B cell (primary cell): ENCODE measurements around the gene RNH1. TPM values are rescaled to one million over a fixed set of nuclear protein-coding genes. Genes with fewer than 3 reads are reported as not detected.

ENCODE experiments used
- ATAC-seq: fragments of 200-7000 bp; cut with Tn5 transposase; one replicate; pipeline ENCODE4 v1.10.0; 2021; ENCODE audit warnings: low read depth, mild to moderate bottlenecking, moderate number of reproducible peaks, moderate library complexity
- CTCF ChIA-PET: fragments of 350-600 bp; sonication (Branson Sonifier 250); formaldehyde crosslinking; loops from one replicate; lab custom pipeline; 2021; ENCODE audit warnings: antibody characterized with exemption, inconsistent platforms; lab: Charles Lee
- POLR2A ChIA-PET: fragments of 350-600 bp; sonication (Branson Sonifier 250); formaldehyde crosslinking; loops from one replicate; lab custom pipeline; 2021; ENCODE audit warnings: antibody characterized with exemption; lab: Charles Lee
- DNase-seq: peaks from one replicate; pipeline ENCODE4 v3.0.0; 2013
- H2AFZ ChIP-seq: 2 replicates; pipeline ENCODE4 v1.6.1; 2012; ENCODE audit warnings: mild to moderate bottlenecking, low read depth, low read length; ENCODE audit not compliant: insufficient read depth, poor library complexity, severe bottlenecking
- H3K27ac ChIP-seq, 2 donors: 1 replicate in 1 of 2; 2 replicates in 1 of 2; pipeline ENCODE4 v1.5.1; 2012 to 2013; ENCODE audit warnings: low read length in 2 of 2, mild to moderate bottlenecking in 2 of 2, moderate library complexity in 1 of 2
- H3K27me3 ChIP-seq, 4 experiments: fragments of 200-600 bp in 1 of 4; sonication (generic) in 1 of 4; replicated peaks in 1 of 4; 1 replicate in 2 of 4; 2 replicates in 2 of 4; pipeline versions ENCODE4 v1.6.1 to v1.7.0; 2013 to 2016; ENCODE audit warnings: low read length in 3 of 4, mild to moderate bottlenecking in 2 of 4, mixed read lengths in 1 of 4, moderate library complexity in 1 of 4; ENCODE audit not compliant: insufficient read depth in 4 of 4, control insufficient read depth in 3 of 4; ENCODE audit errors: control extremely low read depth in 1 of 4
- H3K36me3 ChIP-seq, 2 experiments: replicated peaks in 1 of 2; 1 replicate in 1 of 2; 2 replicates in 1 of 2; pipeline versions ENCODE4 v1.6.1 to v1.7.1; 2013; ENCODE audit warnings: low read length in 1 of 2; ENCODE audit not compliant: insufficient read depth in 2 of 2, control insufficient read depth in 1 of 2; ENCODE audit errors: control extremely low read depth in 1 of 2, extremely low read depth in 1 of 2
- H3K4me1 ChIP-seq, 2 donors: fragments of 200-600 bp in 1 of 2; sonication (generic) in 1 of 2; 1 replicate in 1 of 2; 2 replicates in 1 of 2; pipeline versions ENCODE4 v1.5.1 to v1.6.1; 2013 to 2017; ENCODE audit warnings: low read length in 2 of 2; ENCODE audit not compliant: control insufficient read depth in 2 of 2, insufficient read depth in 2 of 2
- H3K4me2 ChIP-seq: replicated peaks from 2 replicates; pipeline ENCODE3; 2012; ENCODE audit warnings: mild to moderate bottlenecking, low read depth, low read length; ENCODE audit not compliant: poor library complexity, severe bottlenecking
- H3K4me3 ChIP-seq, 5 experiments: fragments of 200-600 bp in 1 of 5; sonication (generic) in 1 of 5; 1 replicate in 3 of 5; 2 replicates in 2 of 5; pipeline versions ENCODE4 v1.5.1 to v1.7.0; 2011 to 2016; ENCODE audit warnings: low read length in 4 of 5, mild to moderate bottlenecking in 4 of 5, low read depth in 2 of 5, control low read depth in 1 of 5, moderate library complexity in 1 of 5; ENCODE audit not compliant: insufficient read depth in 1 of 5; ENCODE audit errors: control extremely low read depth in 1 of 5, extremely low read depth in 1 of 5
- H3K79me2 ChIP-seq: fragments of 200-600 bp; sonication (generic); one replicate; pipeline ENCODE4 v1.6.0; 2016; ENCODE audit warnings: low read length; ENCODE audit not compliant: control insufficient read depth, insufficient read depth
- H3K9ac ChIP-seq: fragments of 200-600 bp; sonication (generic); 2 replicates; pipeline ENCODE4 v1.6.1; 2017; ENCODE audit warnings: mild to moderate bottlenecking, low read length, moderate library complexity
- H3K9me3 ChIP-seq, 3 donors: one replicate each; pipeline versions ENCODE4 v1.6.1 to v1.7.1; 2013; ENCODE audit warnings: low read length in 2 of 3; ENCODE audit not compliant: control insufficient read depth in 2 of 3, insufficient read depth in 1 of 3; ENCODE audit errors: control extremely low read depth in 1 of 3
- H4K20me1 ChIP-seq: 2 replicates; pipeline ENCODE4 v1.6.0; 2012; ENCODE audit warnings: mild to moderate bottlenecking, low read length; ENCODE audit not compliant: insufficient read depth, control insufficient read depth, poor library complexity, severe bottlenecking
- H3K27ac Mint-ChIP-seq: one replicate; pipeline ENCODE4 v1.8.0; 2021; ENCODE audit warnings: mixed read lengths
- H3K27me3 Mint-ChIP-seq: one replicate; pipeline ENCODE4 v1.8.0; 2021; ENCODE audit warnings: mixed read lengths
- H3K4me1 Mint-ChIP-seq: one replicate; pipeline ENCODE4 v1.8.0; 2021; ENCODE audit warnings: mixed read lengths
- H3K4me3 Mint-ChIP-seq: one replicate; pipeline ENCODE4 v1.8.0; 2021; ENCODE audit warnings: mixed read lengths
- H3K9me3 Mint-ChIP-seq: one replicate; pipeline ENCODE4 v1.8.0; 2022; ENCODE audit warnings: mixed read lengths; ENCODE audit not compliant: insufficient read depth
- CTCF ChIP-seq: fragments of 200-600 bp; IDR thresholded peaks from one replicate; pipeline ENCODE4 v1.8.0; 2022; ENCODE audit warnings: antibody characterized with exemption, mild to moderate bottlenecking
- EZH2 ChIP-seq: IDR thresholded peaks from 2 replicates; pipeline ENCODE4 v1.6.1; 2012; ENCODE audit warnings: borderline replicate concordance, low read depth, mild to moderate bottlenecking, moderate library complexity, low read length; ENCODE audit not compliant: insufficient read depth, poor library complexity, severe bottlenecking
- WGBS: methylation state at CpG from one replicate; pipeline ENCODE4 v1.1.5; 2013; ENCODE audit warnings: missing lambda C conversion rate; ENCODE audit not compliant: insufficient coverage; 5-methylcytosine and 5-hydroxymethylcytosine counted together
- intact Hi-C: fragments of 100-400 bp; cut with micrococcal nuclease; formaldehyde crosslinking; loops from one replicate; pipeline ENCODE4 v1.10.0; 2022
- polyA plus RNA-seq: library from polyadenylated mRNA; depleted of rRNA; stranded (reverse); fragments of >200 nt; gene quantifications from 2 replicates; pipeline ENCODE4 v1.2.3, GENCODE V29; 2012
- total RNA-seq, 2 donors: library from RNA; stranded (reverse); fragments of 120-200 nt in 1 of 2; gene quantifications; 1 replicate in 1 of 2; 2 replicates in 1 of 2; pipeline versions ENCODE4 v1.2.3 to v1.2.4, GENCODE V29; 2013 to 2022

RNH1 gene
- total and polyA plus RNA-seq, 2 donors (not counting 1 experiment from before 2014, with no cell fraction given) = 81.0 to 159 TPM

- no peak overlapping the region for H3K4me3 Mint-ChIP-seq
- Histone ChIP-seq H3K9me3 (no peaks in the 10 kb centered on the region), H2AFZ (no peak overlapping the region), H3K79me2 (peaks cover 33% of the 10 kb centered on the region), H3K27me3 (no peaks in the 10 kb centered on the region), H3K27ac (no peak overlapping the region), H3K9ac (no peak overlapping the region), H3K4me1 (peaks cover 12 to 25% of the 10 kb centered on the region in 2 donors), H3K4me2 (no peak overlapping the region), H3K36me3 (peaks cover 0 to 2% of the 10 kb centered on the region in 2 experiments), H4K20me1 (no peaks in the 10 kb centered on the region), H3K4me3 (no peak overlapping the region)
- WGBS = 94% methylated on average over 5 of the region's 8 CpGs
- H3K9me3 Mint-ChIP-seq = no peaks in the 10 kb centered on the region
- no peak overlapping the region for H3K27ac Mint-ChIP-seq
- no peak for TF ChIP-seq EZH2
- no peak for TF ChIP-seq CTCF
- POLR2A ChIA-PET = interaction anchor here (0.5 kb wide), 1 partner anchor 385 kb away, joined by 3 read pairs; no protein-coding TSS in a partner anchor
- DNase-seq (no peak), ATAC-seq (no peak)
- no peaks in the 10 kb centered on the region for H3K27me3 Mint-ChIP-seq
- intact Hi-C loops = loop anchor here (5.0 kb wide), 4 partner anchors 182 to 767 kb away; partner anchors contain the start of genes BET1L, RIC8A, SLC25A22 and TOLLIP
- peaks cover 19% of the 10 kb centered on the region for H3K4me1 Mint-ChIP-seq
- CTCF ChIA-PET = no interaction called here
Measured at GRCh38 chr11:539971-540481, 33.0 kb upstream of the RNH1 start.

- H3K79me2 ChIP-seq = peaks cover 47% of the 10 kb centered on the region
- no peak overlapping the region for H3K4me3 ChIP-seq
- peaks cover 17 to 35% of the 10 kb centered on the region in 2 donors for H3K4me1 ChIP-seq
- WGBS = 93% methylated on average over 19 of the region's 20 CpGs
- no peaks in the 10 kb centered on the region for H3K27me3 ChIP-seq
- H3K27ac Mint-ChIP-seq = peak overlapping the region; percentile 99
- peak overlapping the region; percentile 97 for H3K4me3 Mint-ChIP-seq
- no peak for TF ChIP-seq CTCF
- no peak for TF ChIP-seq EZH2
- H3K36me3 ChIP-seq = peaks cover 0 to 5% of the 10 kb centered on the region in 2 experiments
- ChIA-PET CTCF (interaction anchor here (1.6 kb wide), 1 partner anchor 16 kb away, joined by 6 read pairs; no protein-coding TSS in a partner anchor), POLR2A (interaction anchor here (0.7 kb wide), 4 partner anchors 13 to 311 kb away, joined by 4 to 7 read pairs (median 4); partner anchors contain the start of gene PHRF1)
- ATAC-seq (no peak), DNase-seq (no peak)
- no peaks in the 10 kb centered on the region for H3K9me3 ChIP-seq
- peak overlapping the region; percentile 99 for H3K4me2 ChIP-seq
- peaks cover 22% of the 10 kb centered on the region for H3K4me1 Mint-ChIP-seq
- no peaks in the 10 kb centered on the region for H3K27me3 Mint-ChIP-seq
- H3K9me3 Mint-ChIP-seq = no peaks in the 10 kb centered on the region
- peak overlapping the region in 1 of 2 donors; percentile 99 for H3K27ac ChIP-seq
- H4K20me1 ChIP-seq = peaks cover 13% of the 10 kb centered on the region
- intact Hi-C loops = loop anchor here (5.0 kb wide), 4 partner anchors 184 to 769 kb away; partner anchors contain the start of genes BET1L, RIC8A, SLC25A22 and TOLLIP
- H2AFZ ChIP-seq = no peak overlapping the region
- H3K9ac ChIP-seq = no peak overlapping the region
Measured at GRCh38 chr11:538431-539051, 31.5 kb upstream of the RNH1 start.
